GM12891 (cell line): ENCODE results near the gene MBNL2.

ENCODE experiments used
- DNase-seq: peaks from one replicate; pipeline ENCODE4 v3.0.0; 2011; ENCODE audit warnings: low spot score; ENCODE audit not compliant: insufficient read length
- FAIRE-seq: peaks from 2 replicates; lab custom pipeline; 2011; peaks lifted over from hg19 to GRCh38; lab: Jason Lieb, UNC
- PAX5 ChIP-seq: IDR thresholded peaks from 2 replicates; pipeline ENCODE4 v1.6.1; 2011; ENCODE audit warnings: low read length, moderate library complexity, mild to moderate bottlenecking; ENCODE audit not compliant: insufficient read depth, severe bottlenecking
- POLR2A ChIP-seq: IDR thresholded peaks from 2 replicates; pipeline ENCODE4 v1.6.1; 2011; ENCODE audit warnings: low read depth, low read length, control low read depth
- POLR2AphosphoS5 ChIP-seq: IDR thresholded peaks from 2 replicates; pipeline ENCODE4 v1.6.1; 2011; ENCODE audit warnings: low read depth, low read length, control low read depth
- POU2F2 ChIP-seq: IDR thresholded peaks from 2 replicates; pipeline ENCODE4 v1.6.1; 2011; ENCODE audit warnings: low read depth, mild to moderate bottlenecking, control low read depth, low read length, moderate library complexity
- SPI1 ChIP-seq: IDR thresholded peaks from 2 replicates; pipeline ENCODE4 v1.6.1; 2011; ENCODE audit warnings: low read depth, low read length, control low read depth
- TAF1 ChIP-seq: IDR thresholded peaks from 2 replicates; pipeline ENCODE4 v1.6.1; 2011; ENCODE audit warnings: low read depth, low read length, control low read depth

MBNL2 gene

DNA sequence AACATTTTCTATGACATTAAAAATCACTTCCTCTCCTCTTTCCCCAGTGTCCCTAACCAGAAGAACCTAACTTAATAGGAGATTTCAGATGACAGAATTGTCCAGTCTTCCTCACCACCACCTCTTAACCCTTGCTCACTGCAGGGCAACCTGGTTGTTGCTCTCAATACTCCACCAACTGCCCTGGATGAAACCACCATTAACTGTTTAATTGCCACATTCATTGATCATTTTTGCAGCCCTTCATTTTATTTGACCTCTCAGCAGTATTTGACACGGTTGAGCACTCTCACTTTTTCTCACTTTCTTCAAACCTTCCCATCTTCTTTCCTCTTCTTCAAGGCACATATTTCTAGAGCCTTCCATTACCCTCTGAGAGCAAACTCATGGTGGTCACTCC is 84.0 kb downstream of the MBNL2 start:
- FAIRE-seq, result no peak
- no peak for TF ChIP-seq POLR2AphosphoS5
- TF ChIP-seq TAF1, result no peak
- TF ChIP-seq POU2F2, result no peak
- DNase-seq, result no peak

DNA sequence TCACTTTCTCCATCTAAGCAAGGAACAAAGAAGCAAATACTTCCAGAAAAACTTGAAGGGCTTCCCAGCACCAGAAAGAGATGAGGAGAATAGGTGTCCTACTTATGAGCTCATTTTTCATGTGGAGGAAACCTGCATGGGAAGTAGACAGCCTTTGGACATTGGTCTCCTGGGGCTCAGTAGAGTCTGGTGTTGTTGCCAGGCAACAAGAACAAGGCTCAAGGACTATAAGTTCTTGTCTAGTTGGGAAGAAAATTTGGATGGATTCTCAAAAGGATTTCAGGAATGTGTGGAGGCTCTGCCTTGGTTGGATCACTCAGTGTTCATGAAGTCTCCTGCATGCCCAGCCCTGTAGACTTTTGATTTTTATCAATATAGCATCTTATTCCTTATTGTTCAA is 84.5 kb downstream of the MBNL2 start:
- DNase-seq, result no peak
- TF ChIP-seq POU2F2 (no peak), PAX5 (no peak), POLR2A (no peak), POLR2AphosphoS5 (no peak), SPI1 (no peak), TAF1 (no peak)
- no peak for FAIRE-seq

DNA sequence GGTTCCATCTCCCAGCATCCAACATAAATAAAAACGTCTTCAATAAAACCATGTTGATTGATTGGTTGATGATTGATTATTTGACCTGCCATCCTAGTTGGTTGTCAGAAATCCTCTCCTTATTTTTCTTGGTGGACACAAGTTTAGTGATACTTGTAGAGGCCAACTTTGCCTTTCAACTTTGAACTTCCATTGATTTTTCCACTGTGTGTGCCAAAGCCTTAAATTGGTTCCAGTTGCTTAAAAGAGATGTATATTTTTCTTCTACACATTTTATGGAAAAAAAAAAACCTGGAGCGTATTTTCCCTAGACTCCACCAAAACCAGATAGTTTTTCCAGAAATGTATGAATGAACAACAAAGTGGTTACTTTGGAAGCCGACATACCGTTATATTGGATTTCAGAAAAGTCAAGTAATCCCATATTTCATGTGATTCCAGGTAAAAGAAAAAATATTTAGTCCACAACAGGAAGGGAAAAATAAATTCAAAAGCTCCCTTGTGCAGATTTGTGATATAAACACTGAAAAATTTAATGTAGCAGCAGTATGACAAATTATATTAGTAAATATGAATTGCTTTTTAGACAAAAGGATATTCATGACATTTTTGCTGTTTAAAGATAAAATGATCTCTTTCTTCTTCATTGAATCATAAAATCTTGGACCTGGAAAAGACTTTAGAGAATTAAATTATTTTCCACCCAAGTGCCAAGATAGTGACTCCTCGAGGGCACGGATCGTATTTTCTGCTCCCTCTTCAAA is 85.2 kb downstream of the MBNL2 start:
- FAIRE-seq, result no peak
- no peak for DNase-seq
- no peak for TF ChIP-seq POLR2A

DNA sequence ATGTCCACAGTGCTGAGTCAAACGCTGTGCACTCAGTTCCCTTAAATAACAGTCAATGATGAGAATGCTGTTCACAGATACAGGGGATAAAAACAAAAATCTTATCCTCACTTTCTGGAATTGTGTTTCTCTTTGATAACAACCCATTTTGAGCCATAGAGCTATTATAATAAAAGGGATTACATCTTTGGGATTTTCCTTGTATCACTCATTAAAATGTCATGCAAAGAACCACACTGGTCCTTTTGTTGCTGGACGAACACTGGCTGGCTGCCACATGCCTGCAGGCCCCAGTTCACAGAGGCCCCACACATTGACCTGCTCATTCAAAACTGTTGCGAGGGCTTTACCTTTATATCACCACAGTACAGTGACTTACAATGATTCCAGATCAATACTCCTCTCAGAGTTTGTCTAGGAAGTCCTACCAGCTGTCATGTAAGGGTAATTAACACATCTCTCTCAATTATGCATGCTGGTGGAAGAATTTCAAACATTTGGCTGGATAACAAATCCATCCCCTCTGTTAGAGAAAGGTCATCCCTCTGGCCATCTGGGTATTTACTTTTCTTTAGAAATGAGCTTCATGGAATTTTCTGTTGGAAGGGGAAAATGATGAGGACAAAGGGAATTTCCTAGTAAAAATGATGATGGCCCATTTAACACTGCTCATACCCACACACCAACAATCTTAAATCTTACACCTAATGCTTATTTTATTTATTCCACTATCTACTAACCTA is 85.9 kb downstream of the MBNL2 start:
- TF ChIP-seq POLR2AphosphoS5 (no peak), POU2F2 (no peak), POLR2A (no peak), PAX5 (no peak), SPI1 (no peak), TAF1 (no peak)
- no peak for DNase-seq
- no peak for FAIRE-seq

DNA sequence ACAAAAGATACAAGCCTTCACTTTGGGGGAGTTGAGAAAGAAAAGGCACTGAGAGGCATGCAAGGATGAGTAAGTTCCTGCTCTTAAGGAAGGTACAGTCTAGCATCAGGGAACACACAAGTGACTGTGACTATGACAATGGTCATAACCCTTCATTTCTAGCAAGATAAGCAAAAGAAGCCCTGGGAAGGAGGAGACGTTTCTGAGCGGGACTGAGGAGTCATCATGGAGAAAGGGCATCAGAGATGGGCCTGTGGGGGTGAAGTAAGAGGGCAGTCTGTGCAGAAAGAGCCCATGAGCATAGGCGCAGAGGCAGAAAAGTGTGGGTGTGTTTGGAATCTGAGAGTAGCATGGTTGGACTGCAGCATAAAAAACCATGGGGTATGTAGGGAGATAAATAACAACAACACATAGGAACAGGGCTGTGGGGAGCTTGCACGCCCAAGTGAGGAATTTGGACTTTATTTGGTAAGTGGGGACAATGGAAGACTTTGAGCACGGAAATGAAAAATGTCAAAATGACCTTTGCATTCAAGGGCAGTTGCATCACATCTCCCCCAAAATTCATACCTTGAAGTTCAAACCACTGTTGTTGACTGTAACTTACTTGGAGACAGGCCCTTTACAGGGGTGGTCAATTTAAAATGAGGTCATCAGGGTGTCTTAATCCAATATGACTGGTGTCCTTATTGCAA is 86.7 kb downstream of the MBNL2 start:
- no peak for DNase-seq
- no peak for TF ChIP-seq TAF1
- no peak for TF ChIP-seq PAX5
- no peak for TF ChIP-seq POLR2A
- TF ChIP-seq POU2F2, result no peak
- TF ChIP-seq POLR2AphosphoS5, result no peak
- no peak for TF ChIP-seq SPI1
- FAIRE-seq, result no peak

DNA sequence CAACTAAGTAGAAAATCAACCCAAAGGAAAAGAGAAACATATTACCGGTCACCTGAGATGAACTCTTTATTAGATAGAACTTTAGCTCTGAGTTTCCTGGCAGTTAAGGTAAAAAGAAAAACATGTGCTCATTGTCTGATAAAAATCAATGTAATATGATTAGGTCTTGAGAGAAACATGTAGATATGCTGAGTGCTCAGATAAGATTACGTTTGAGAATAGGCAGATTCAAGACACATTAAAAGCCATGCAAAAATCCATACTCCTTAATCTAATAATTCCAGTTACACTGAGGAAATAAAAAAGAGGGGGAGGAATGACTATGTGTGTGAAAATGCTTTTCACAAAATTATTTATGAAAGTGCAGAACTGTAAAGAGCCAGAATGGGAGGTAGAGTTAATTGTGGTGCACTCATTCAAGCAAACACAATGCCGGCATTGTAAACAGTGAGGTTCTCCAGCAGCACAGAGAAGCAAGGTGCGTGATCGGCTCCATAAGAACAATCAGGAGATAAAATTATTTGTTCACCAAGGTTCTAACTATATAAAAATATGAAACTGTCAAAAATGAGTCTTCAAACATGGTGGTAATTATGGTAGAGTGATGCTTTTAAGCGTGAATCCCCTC is 88.8 kb downstream of the MBNL2 start:
- DNase-seq, result no peak
- TF ChIP-seq POLR2AphosphoS5 (no peak), SPI1 (no peak), TAF1 (no peak), POLR2A (no peak), POU2F2 (no peak)
- no peak for FAIRE-seq

DNA sequence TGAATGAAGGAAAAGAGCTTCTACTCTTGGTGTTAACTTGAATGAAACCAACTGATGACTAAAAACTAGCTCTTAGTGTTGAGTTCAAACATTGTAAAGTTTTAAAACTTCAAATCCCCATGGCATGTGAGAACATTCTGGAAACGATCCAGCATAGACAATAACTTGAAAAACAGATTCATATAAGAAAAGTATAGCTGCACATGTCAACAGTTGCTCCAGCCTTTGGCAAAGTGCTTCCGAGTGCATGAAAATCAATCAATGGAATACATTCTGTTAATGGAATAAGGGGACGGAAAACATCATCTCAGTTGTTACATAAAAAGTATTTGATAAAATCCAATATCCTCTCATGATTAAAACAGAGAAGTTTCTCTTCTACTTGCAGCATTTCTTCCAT is 89.8 kb downstream of the MBNL2 start:
- FAIRE-seq, result no peak
- TF ChIP-seq POU2F2 (no peak), PAX5 (no peak), SPI1 (no peak), POLR2AphosphoS5 (no peak), POLR2A (no peak), TAF1 (no peak)
- DNase-seq, result no peak

DNA sequence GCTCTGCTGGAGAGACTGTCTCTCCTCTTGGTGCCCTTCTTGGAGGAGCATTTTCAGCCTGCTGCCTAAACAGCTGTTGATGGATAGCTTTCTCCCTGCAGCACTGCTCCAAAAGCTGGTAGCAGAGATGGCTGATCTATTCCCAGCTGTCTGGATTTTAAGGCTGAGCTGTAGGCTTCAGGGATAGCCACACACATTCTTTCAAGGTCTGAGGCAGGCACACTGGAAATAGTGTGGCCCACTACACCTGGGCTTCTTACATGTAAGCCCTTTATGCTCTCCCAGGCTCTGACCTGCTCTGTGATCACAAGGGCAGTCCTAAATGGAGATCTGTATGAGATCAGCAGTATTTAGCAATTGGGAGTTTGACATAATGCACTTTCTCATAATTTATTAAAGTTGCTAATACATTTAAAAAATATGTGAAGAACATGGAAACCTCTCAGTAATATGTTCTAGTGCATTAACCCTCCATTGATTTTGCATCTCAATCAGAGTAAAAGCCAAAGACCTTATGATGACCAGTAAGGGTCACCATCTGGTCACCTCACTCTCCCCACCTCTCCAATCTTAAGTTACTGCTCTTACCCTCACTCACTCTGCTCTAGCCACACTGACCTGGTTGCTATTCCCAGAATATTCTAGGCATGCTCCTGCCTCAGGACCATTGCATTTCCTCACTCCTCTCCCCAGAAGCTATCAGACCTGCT is 91.6 kb downstream of the MBNL2 start:
- FAIRE-seq (no peak), DNase-seq (no peak)
- TF ChIP-seq TAF1 (no peak), SPI1 (no peak), POLR2AphosphoS5 (no peak), POU2F2 (no peak), POLR2A (no peak), PAX5 (no peak)

DNA sequence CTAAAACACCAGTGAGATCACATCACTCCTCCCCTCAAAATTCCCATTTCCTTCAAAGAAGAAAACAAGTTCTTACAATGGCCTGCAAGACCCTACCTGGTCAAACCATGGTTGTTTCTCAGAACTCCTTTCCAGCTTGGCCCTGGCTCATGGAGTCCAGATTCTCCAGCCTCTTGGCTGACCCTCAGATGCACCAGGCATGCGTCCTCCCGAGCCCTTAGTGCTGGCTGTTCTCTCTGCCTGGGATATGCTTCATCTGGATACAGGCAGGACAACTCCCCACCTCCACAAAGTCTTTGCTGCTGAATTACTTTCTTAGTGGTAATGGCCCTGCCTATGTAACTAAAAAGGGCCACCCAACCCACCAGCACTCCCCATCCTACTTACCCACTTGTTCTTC is 94.3 kb downstream of the MBNL2 start:
- no peak for DNase-seq
- FAIRE-seq, result no peak
- TF ChIP-seq POLR2AphosphoS5, result no peak
- TF ChIP-seq POU2F2, result no peak
- TF ChIP-seq TAF1, result no peak
- no peak for TF ChIP-seq SPI1
- no peak for TF ChIP-seq POLR2A
- TF ChIP-seq PAX5, result no peak
